SK-N-MC (cell line): ENCODE results near the gene ANHX.

Experiments used
- EZH2 ChIP-seq: fragments of 200-600 bp; sonication (generic); IDR thresholded peaks from one replicate; pipeline ENCODE4 v1.6.1; 2017; ENCODE audit warnings: antibody characterized with exemption
- POLR2AphosphoS5 ChIP-seq: IDR thresholded peaks from 2 replicates; pipeline ENCODE4 v1.6.1; 2012; ENCODE audit warnings: mild to moderate bottlenecking, low read depth, low read length, borderline replicate concordance

DNA sequence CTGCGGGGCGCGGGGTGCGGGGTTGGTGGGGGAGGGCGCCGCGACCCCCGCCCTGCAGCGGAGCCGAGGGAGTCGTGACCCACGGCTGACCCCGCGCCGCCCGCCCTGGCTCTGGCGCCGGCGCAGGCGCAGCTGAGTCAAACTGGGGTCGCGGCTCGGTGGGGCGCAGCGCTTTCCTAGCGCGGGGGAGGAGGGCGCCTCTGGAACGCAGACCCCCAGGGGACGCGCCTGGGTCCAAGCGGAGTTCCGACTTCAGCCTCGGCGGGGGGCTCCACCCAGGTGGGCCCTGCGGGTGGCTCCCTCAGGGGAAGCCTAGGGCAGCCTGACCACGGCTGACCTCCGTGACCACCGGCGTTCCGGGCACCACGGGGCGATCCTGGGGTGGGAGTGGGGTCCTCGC, 467 bp upstream of the ANHX start:
- TF ChIP-seq POLR2AphosphoS5 (no peak), EZH2 (no peak)
